UCSD-AML1 (cell line): Measurements from ENCODE around the gene GATAD2B.

Source experiments
- DNase-seq: peaks from one replicate; lab custom pipeline; 2025; ENCODE audit not compliant: unreplicated experiment; lab: John Stamatoyannopoulos, UW

Gene GATAD2B

DNA sequence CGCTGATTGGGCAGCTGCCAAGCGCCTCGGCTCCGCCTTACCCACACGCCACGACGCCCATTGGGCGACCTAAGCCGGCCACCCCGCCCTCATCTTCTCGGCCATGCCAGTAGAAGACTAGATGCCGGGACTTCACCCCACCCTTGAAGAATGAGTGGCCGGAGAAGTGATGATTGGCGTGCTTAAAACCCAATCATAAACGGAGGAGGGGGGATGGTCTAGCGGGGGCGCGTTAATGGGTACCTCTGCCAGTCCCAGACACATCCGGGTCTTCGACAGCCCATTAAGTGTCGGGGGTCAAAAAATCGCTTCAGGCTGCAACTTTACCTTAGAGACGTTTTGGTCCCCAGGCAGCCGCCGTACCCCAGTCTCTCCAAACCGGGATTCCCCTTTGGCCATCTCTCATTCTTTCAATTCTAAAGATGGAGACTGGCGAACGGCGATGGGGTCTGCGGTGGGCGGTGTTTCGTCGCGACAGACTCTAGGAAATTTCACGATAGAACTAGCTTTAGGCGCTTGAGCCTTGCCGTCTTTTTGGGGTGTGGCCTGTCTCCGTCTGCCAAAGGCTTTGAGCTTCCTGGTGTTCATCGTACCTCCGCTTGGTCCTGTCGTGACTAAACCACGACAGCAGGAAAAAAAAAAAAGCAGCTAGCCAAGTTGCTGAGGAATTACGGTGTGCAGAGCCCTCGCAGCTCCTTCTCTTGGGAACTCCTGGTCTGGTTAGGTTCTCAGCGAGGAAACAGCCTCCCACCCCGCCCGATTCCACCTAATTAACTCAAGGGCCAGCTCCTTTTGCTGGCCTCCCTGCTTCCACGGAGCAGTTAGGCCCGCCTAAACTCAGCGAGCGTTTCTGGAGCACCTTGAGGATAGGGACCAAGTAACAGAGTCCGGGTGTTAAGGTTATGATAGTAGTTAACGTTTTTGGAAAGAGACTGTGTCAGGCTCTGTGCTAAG lies at the start of gene GATAD2B:
TSS of gene GATAD2B (minus strand) at position 1 of the 954 bp plus-strand sequence. CDS start 94,625 bp downstream, outside the sequence.
- peak; percentile 98 for DNase-seq

DNA sequence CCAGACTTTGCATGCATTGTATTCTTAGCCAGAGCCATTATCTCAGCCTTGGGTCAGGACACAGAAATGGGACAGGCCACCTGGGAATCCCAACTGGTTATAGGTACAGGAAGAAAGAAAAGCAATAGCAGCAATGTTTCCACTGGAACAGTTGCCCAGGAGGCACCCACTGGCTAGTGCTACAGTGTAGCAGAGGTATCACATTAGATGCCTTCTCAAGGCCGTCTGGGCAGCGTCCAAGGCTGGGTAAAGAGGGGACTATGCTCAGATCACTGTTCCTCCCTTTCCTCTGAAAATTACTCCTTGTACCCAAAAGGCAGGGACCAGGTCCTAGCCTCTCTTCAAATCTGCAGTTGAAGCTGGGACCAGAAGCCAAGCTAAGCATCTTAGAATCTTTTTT lies 47.6 kb upstream of the GATAD2B start:
- no peak for DNase-seq

DNA sequence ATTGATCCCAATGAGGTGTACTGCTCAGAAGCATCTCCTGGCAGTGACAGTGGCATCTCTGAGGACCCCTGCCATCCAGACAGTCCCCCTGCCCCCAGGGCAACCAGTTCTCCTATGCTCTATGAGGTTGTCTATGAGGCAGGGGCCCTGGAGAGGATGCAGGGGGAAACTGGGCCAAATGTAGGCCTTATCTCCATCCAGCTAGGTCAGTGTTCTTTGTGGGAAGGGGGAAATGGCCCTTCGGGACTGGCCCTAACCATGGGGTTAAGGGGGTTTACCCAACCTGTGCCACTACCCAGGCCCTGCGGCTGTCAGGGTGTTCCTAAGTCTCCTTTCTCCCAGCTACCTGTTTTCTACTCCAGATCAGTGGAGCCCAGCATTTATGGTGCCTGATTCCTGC lies 46.2 kb upstream of the GATAD2B start:
- no peak for DNase-seq

DNA sequence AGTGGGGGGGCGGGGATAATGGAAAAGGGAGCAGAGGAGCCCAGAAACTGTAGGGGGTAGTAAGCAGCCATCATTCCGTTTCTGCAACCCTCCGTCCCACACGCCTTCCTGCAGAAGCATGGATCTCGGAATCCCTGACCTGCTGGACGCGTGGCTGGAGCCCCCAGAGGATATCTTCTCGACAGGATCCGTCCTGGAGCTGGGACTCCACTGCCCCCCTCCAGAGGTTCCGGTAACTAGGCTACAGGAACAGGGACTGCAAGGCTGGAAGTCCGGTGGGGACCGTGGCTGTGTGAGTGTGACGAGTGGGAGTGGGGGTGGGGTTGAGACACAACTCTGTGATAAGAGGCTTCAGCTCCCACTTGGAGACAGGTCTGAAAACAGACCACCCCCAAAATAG lies 45.6 kb upstream of the GATAD2B start:
- DNase-seq, result peak; percentile 32

DNA sequence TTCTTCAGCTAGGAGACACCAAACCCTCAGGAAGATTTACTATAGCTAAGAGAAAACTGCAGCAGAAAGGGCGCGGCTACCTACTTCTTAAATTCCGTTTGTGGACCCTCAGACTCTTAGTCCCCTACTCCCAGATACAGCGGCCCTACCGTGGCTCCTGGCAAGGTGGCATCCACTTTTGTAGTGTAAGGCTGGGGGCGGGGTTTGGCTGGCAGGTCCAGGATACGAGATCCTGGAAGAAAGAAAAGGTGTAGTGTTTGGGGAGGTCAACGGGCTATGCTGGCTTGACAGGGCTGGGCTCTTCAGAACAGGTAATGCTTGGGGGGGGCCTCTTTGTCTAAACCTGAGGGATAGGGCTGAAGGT lies 45.2 kb upstream of the GATAD2B start:
- DNase-seq, result no peak

DNA sequence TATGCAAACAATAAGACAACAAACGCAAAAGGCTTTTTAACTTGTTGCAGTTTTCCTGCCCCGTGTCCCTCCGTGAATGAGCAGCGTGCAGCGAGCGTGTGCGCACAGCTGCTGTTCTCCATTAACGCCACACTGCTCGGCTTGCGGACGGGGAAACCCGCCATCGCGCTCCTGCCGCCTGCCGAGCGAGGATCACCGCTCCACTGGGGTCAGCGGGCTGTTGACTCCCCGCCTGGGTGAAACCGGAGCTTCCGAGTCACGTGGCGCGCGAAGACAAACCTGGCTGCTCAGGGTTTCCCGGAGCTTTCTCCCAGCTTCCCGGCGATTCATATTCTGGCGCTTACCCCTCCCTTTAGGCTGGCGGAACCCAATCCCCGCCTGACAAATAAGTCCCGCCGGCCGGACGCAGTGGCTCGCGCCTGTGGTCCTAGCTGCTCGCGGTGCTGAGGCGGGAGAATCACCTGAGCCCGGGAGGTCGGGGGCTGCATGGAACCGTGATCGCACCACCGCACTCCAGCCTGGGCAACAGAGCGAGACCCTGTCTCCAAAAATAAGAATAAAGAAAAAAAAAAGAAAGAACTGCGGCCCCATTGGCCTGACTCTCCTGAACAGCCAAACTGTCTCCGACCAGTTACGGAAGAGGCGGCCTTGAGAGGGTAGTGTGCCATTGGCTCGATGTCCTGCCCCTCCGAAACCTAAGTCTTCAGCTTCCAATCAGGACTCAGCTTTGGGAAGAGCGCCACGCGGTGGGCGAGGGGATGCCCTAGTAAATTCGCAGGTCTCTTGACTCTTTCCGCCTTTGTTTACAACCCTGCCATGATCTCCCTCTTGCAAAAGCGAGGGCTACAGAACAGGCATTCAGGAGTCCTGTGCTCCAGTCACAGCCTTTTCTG lies 44.6 kb upstream of the GATAD2B start, which contains the start of gene CREB3L4:
TSS of gene CREB3L4 (plus strand) at position 796 of the 893 bp plus-strand sequence. CDS start 624 bp downstream, outside the sequence.
- DNase-seq, result peak; percentile 90

DNA sequence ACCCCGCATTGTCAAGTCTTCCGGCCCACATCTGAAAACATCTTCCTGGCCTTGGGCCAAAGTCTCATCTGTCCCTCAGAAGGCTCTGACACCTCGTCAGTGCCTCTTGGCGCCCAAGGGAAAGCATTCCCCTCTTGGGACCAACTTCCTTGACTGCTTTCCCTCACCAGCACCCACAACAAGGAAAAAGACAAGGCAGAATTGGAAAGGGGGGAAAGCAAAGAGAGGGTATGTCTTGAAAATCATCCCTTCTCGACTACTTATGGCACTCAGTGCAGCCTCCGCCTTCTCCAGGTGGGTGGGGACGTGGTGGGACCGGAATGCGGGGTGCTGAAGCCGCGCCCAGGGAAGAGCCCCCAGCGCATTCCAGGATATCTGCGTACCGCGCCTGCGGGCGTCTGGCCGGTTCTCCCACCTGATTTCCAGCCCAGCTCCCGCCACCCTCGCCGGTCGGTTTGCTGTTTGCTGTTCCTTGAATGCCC lies 41.1 kb upstream of the GATAD2B start:
- DNase-seq, result no peak

DNA sequence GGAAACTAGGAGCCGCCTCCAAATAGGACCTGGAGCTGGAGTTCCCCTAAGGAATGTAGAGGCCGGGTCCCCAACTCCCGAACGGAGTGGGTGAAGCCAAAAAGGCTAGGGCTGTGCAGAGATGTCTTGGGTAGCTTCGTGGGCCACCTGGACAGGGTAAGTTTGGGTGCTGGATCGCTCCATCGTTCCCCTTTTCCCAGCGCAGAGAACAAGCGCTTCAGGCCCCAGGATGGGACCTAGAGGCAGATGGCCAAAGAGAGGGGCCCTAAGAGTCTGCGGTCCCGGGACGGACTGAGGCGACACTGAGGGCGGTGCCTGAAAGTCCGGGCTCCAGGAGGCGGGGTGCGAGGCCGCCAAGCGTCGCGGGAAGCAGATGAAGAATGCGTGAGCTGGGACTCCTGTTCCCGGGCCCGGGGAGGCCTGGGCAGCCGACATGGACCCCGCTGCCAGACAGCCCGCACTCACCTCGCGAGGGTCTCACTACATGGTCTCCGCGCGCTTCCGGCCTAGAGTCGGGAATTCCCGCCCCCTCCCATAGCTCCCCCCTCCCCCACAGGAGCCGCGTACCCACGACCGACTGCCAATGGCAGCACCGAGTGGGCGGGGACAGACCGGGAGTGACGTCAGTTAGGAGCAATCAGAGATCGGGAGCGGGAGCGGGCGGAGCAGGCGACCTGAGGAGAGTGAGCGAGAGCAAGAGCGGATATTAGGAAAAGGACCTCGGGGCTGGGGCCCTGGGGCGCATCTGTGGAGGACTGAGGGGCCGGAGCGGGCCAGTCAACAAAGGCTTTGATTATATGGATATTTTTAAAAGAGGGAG lies 40.5 kb upstream of the GATAD2B start, which contains the start of gene SLC39A1:
TSS of gene SLC39A1 (minus strand) at position 508 of the 820 bp plus-strand sequence. CDS start 822 bp downstream, outside the sequence.
- DNase-seq, result peak; percentile 96

DNA sequence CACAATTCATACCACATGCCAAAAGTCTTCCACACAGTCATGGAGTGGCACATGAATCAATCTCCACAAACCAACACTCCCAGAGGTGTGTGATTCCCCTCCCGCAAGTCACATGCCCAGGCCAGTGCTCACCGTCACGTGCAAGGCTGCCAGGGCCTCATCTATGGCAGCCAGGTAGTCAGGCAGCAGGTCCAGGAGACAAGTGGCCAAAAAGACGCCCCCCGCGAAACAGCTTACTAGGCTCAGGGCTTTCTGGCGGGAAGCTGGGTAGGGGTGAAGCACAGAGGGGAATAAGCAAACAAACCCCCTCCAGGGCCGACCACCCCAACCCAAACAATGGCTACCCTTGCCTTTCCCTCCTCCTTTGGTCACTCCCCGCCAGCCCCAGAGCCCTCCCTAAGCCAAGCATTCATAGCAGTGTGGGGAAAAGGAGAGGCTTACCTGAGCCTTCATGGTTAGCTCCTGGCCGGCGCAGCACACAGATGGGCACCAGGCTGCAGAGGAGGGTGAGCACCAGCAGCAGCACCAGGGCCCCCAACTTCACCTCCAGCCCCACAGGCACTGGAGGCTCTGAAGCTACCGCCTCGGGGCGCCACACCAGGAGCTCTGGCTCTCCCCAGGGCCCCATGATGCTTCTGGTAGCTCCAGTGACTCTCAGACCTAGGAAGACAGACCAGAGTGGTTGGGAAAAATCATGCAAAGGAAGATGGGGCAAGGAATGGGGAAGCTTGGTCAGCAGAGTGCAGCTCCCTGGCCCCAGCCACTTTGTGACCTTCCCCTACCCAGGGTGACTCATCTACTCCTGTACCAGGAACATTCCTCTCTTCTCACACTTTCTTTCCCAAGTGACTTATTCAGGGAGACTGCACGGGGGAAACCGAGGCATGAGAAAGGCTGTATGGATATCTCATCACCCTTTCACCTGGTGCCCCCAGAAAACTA lies 39.6 kb upstream of the GATAD2B start:
- peak; percentile 32 for DNase-seq

DNA sequence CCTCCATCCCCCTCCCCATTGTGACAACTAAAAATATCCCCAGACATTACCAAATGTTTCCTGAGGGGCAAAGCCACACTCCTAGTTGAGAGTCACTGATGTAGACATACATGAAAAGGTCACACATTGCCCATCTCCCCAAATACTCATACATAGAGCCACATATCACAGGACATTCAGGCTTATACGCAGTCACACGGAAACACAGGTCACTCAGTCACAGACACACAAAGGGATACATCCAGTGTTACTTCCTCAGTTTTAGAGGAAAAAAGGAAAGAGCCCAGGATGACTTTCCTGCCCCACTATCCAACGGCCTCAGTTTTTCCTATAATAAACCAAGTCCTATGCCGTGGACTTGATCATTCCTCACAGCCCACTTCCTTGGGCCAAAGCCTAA lies 38.6 kb upstream of the GATAD2B start:
- DNase-seq, result no peak

DNA sequence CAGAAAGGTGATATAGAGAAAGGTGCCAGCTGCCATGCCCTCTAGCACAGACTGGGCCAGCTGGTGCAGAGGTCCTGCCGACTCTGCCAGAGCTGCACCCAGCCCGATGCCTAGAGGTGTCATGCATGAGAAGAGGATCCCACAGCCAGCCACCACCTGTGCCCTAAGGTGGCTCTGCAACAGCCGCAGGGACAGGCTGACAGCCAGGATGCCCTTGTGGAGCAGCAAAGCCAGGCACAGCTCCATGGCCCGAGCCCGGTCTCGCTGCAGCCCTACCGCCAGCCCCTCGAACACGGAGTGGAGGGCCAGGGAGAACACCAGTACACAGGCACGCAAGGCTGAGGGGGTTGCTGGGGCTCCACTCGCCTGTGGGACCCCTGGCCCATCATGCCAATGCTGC lies 37.4 kb upstream of the GATAD2B start:
- DNase-seq, result no peak

DNA sequence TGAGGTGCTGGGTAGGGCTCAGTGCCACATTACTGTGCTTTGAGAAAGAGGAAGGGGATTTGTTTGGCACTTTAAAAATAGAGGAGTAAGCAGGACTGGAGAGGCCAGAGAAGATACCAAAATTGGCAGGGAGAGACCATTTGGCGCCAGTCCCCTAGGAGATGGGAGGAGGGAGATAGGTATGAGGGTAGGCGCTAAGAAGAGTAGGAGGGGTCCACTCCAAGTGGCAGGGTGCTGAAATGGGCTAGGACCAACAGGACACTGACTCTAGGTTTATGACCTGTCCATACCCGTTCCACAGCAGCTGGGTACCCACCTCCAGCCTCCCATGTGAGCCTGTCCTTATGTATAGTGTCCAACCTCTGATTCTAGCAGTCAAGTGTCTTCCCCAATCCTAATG lies 36.7 kb upstream of the GATAD2B start:
- DNase-seq, result no peak

DNA sequence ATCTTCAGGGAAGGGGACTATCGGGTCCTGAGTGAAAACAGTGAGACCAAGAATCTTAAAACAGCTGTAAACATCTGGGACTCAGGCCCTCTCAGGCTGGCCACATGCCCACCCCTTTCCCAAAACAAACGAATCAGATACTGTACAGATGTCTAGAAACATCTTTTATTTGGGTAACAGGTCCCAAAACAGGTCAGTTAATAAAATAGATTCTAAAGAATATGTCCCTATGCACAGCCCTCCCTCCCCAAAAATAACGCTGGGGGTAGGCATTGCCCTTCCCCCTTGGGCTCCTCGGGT lies 36.1 kb upstream of the GATAD2B start:
- no peak for DNase-seq

DNA sequence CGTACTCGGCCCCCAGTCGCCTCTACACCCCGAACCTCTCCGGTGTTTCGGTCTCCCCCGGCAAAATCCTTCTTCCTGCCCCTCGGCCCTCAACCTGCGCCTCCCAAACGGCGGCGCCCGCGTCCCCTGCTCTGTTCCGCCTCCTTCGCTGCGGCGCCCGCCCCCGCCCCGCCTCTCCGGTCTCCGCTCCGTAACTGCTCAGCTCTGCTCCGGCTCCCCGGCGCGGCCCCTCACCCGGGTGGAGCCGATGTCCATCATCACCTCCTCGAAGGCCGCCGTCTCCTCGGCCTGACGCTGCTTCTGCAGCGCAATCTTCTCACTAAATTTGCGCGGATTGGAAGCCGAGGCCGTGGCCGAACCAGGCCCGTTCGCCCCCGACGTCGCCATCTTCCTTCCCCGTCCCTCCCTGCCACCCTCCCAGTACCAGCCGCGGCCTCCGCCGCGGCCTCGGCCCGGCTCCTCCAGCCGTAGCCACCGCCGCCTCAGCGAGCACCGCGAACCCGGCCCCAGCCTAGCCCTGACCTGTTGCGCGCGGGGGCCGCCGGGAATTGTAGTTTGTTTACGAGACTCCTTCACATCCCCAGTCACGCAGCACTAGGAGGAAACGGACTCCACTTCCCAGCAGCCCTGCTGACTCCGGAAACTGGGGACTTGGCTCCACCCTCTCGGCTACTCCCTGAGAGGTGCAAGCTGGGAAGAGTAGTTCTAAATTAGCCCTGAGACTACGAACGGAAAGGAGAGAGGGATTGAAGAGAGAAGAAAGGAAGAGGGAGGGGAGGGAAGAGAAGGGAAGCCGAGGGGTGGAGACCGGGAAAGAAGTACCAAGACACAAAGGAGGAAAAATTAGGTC lies 35.6 kb upstream of the GATAD2B start, which contains the start of gene CRTC2:
TSS of gene CRTC2 (minus strand) at position 502 of the 850 bp plus-strand sequence. CDS start at position 387, 115 bp downstream.
- DNase-seq, result peak; percentile 94

DNA sequence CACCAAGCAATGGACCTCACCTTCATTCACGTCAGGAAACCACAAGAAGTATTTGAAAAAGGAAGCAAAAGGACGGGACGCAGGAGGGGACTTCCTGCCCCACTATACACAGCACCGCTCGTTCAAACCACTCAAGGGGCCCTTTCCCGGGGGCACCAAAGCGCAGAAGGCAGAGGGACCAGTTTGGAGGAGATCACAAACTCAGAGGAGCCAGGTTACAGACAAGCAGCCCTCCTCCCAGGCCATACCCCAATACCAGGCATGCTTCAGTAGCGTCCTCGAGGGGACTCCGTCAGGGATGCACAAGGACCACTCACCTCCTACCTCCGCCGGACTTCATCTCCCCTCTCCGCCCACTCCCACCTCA lies 35.0 kb upstream of the GATAD2B start:
- DNase-seq, result peak; percentile 64

DNA sequence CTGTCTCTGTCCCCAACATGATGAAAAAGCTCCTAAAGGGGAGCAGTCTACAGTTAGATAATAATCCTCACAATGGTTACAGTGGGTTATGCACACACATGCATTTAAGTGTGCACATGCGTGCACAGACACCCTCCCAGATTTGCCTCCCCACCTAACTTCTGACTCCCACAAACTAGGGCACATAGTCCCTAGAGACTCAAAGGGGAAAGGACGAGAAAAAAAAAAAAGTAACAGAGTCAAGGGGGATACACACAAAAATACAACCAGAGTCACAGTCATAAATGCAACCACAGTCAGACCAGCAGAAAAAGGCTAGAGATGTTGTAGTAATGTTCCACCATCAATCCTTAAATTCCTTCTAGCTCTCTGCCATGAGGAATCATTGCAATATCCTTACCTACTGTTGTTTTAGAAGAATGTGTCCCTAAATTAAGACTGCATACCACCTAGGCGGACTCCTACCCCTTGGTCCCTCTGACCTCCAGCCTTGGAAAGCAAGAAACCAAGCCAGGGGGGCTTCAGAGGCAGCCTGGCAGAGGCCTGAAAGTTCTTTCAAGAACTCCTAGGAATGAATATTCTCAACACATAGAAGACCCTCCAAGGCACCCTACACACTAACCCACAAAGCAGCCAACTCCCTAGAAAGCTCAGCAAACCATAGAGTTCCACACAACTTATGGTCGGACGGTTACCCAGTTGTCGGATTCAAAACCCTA lies 34.4 kb upstream of the GATAD2B start:
- no peak for DNase-seq

DNA sequence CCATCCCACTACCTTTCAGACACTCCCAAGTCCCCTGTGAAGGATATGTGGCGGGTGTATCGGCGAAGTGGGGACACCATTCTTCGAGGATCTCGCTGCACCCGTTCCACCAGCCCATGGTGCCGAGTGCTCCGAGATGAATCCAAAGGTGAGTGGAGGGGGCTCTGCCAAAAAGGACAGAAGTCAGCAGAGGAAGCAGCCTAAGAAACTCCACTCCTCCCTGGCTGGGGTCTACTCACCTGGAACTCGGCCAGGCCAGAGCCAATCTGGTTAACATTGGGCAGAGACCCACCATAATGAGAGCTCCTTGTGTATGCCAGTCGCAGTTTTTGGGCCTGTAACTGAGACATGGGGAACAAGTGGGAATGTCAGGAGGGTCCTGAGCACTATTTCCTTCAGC lies 32.1 kb upstream of the GATAD2B start:
- DNase-seq, result no peak

DNA sequence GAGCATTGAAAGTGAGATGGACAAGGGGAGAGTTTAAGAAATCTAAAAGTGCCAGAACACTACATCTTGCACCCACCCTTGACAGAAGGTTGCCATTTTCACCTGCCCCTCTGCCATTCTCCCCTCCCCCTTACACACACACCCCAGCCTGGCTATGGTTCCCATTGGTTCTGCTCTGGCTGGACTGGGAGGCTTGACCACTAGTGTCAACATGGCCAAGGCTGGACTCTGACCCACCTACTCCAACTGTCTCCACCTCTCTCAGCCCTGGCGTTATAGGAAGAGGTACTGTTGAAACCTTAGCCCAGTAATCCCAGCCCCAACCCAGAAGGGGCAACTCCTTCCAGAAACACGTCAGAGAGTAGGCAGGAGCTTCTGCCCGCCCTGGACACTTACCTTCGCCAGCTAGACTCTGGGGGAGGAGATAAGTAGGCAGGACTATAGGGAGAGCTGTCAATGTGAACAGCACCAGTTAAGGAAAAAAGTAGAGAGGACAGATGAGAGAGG lies 31.1 kb upstream of the GATAD2B start:
- DNase-seq, result no peak
